Type B pancreatic cell (in vitro differentiated cells): ENCODE data around the gene PLBD2. TPM values are rescaled to one million over a fixed set of nuclear protein-coding genes. Genes with fewer than 3 reads are reported as not detected.

Source experiments
- DNase-seq: peaks from one replicate; pipeline ENCODE4 v3.0.0; 2021; ENCODE audit warnings: mixed read lengths; ENCODE audit not compliant: unreplicated experiment; ENCODE audit errors: extremely low spot score
- H3K27ac Mint-ChIP-seq: 2 replicates; pipeline ENCODE4 v1.8.0; 2021; ENCODE audit warnings: mild to moderate bottlenecking, mixed read lengths
- H3K27me3 Mint-ChIP-seq: 2 replicates; pipeline ENCODE4 v1.8.0; 2021; ENCODE audit warnings: mixed read lengths
- H3K36me3 Mint-ChIP-seq: 2 replicates; pipeline ENCODE4 v1.8.0; 2021; ENCODE audit warnings: mixed read lengths
- H3K4me1 Mint-ChIP-seq: one replicate; pipeline ENCODE4 v1.8.0; 2021; ENCODE audit warnings: mixed read lengths; ENCODE audit not compliant: unreplicated experiment
- H3K4me3 Mint-ChIP-seq: 2 replicates; pipeline ENCODE4 v1.8.0; 2021; ENCODE audit warnings: mild to moderate bottlenecking, mixed read lengths
- H3K9me3 Mint-ChIP-seq: 2 replicates; pipeline ENCODE4 v1.8.0; 2021; ENCODE audit warnings: mixed read lengths
- CTCF ChIP-seq: fragments of 200-600 bp; sonication (generic); conservative IDR thresholded peaks from 2 replicates; pipeline ENCODE4 v1.5.0; 2021; ENCODE audit warnings: antibody characterized with exemption, mild to moderate bottlenecking
- total RNA-seq: library from RNA; stranded (reverse); gene quantifications from 2 replicates; pipeline ENCODE4 v1.2.1, GENCODE V29; 2021; ENCODE audit warnings: low replicate concordance

Gene PLBD2
- total RNA-seq, 1 donor from 2014 or later = 39.0 TPM

GRCh38 chr12:113317122-113317521, 41.3 kb upstream of the PLBD2 start:
- H3K4me3 Mint-ChIP-seq = no peak overlapping the region
- H3K27me3 Mint-ChIP-seq = no peaks in the 10 kb centered on the region
- no peak for TF ChIP-seq CTCF
- peaks cover 3% of the 10 kb centered on the region for H3K4me1 Mint-ChIP-seq
- no peak overlapping the region for H3K27ac Mint-ChIP-seq
- peaks cover 15% of the 10 kb centered on the region for H3K36me3 Mint-ChIP-seq
- H3K9me3 Mint-ChIP-seq = no peaks in the 10 kb centered on the region
- DNase-seq = no peak

- Mint-ChIP-seq H3K4me1 (peaks cover 3% of the 10 kb centered on the region), H3K9me3 (no peaks in the 10 kb centered on the region), H3K4me3 (no peak overlapping the region), H3K36me3 (peaks cover 20% of the 10 kb centered on the region), H3K27ac (no peak overlapping the region), H3K27me3 (no peaks in the 10 kb centered on the region)
- TF ChIP-seq CTCF = no peak
- DNase-seq = no peak
Measured at GRCh38 chr12:113318046-113318656, 40.2 kb upstream of the PLBD2 start.

- Mint-ChIP-seq H3K36me3 (peaks cover 20% of the 10 kb centered on the region), H3K4me1 (peaks cover 3% of the 10 kb centered on the region), H3K4me3 (no peak overlapping the region), H3K9me3 (no peaks in the 10 kb centered on the region), H3K27me3 (no peaks in the 10 kb centered on the region), H3K27ac (no peak overlapping the region)
- no peak for TF ChIP-seq CTCF
- DNase-seq = no peak
Measured at GRCh38 chr12:113318900-113319628, 39.3 kb upstream of the PLBD2 start.

GRCh38 chr12:113320401-113320800, 38.0 kb upstream of the PLBD2 start:
- H3K27me3 Mint-ChIP-seq = no peaks in the 10 kb centered on the region
- no peak for DNase-seq
- H3K36me3 Mint-ChIP-seq = peaks cover 20% of the 10 kb centered on the region
- H3K4me3 Mint-ChIP-seq = no peak overlapping the region
- H3K9me3 Mint-ChIP-seq = no peaks in the 10 kb centered on the region
- H3K27ac Mint-ChIP-seq = no peak overlapping the region
- H3K4me1 Mint-ChIP-seq = no peaks in the 10 kb centered on the region
- no peak for TF ChIP-seq CTCF

GRCh38 chr12:113322343-113322742, 36.0 kb upstream of the PLBD2 start:
- Mint-ChIP-seq H3K27ac (peak overlapping the region; percentile 93), H3K4me3 (peak overlapping the region; percentile 41), H3K36me3 (peaks cover 20% of the 10 kb centered on the region), H3K4me1 (no peaks in the 10 kb centered on the region), H3K9me3 (no peaks in the 10 kb centered on the region), H3K27me3 (no peaks in the 10 kb centered on the region)
- DNase-seq = no peak
- no peak for TF ChIP-seq CTCF
